ENCODE results near the gene AIFM3.

- TF ChIP-seq CTCF (IDR thresholded peaks at IDR 0.05 in 8 of 11, conservative IDR thresholded peaks at IDR 0.05 in 3 of 11) = no peak
- TF ChIP-seq POLR2A (IDR thresholded peaks at IDR 0.05) = no peak
Observed at GRCh38 chr22:20966883-20967696, at the start of gene AIFM3.

All from spleen (tissue), 7 donors.